Measurements from ENCODE around the gene ZNF790. TPM values are rescaled to one million over a fixed set of nuclear protein-coding genes. Genes with fewer than 3 reads are reported as not detected.

ZNF790 gene
- total RNA-seq, 1 experiment from 2014 or later = 1.2 TPM

- BruUV-seq (replicated peaks) = no TSS peak
- Histone ChIP-seq H3K27me3 (ENCODE audit: low read length) (no peaks in the 10 kb centered on the region), H3K27ac (ENCODE audit: low read length) (no peak overlapping the region), H3K9ac (ENCODE audit: low read length) (no peak overlapping the region), H3K79me2 (ENCODE audit: low read length) (no peaks in the 10 kb centered on the region), H3K4me1 (ENCODE audit: insufficient read depth, low read length) (no peaks in the 10 kb centered on the region), H3K9me3 (ENCODE audit: low read length) (0 out of 2 replicates have a peak, but pooled peaks cover 6% of the 10 kb centered on the region), H3K9me2 (replicated peaks; ENCODE audit: low read length) (no peaks in the 10 kb centered on the region), H4K20me1 (ENCODE audit: low read length) (no peaks in the 10 kb centered on the region), H2AFZ (ENCODE audit: low read length) (peak overlapping the region; percentile 93; the same call in 1 of the 2 replicates), H3F3A (ENCODE audit: low read length, unreplicated experiment) (no peaks in the 10 kb centered on the region), H3K36me3 (ENCODE audit: low read depth, low read length) (no peaks in the 10 kb centered on the region), H3K4me2 (ENCODE audit: low read length) (no peak overlapping the region), H3K4me3 (ENCODE audit: low read length) (peak overlapping the region; percentile 84; the same call in 1 of the 2 replicates)
- POLR2A ChIA-PET (ENCODE audit: unreplicated experiment) = no interaction called here
- DNase-seq (no peak), ATAC-seq (no peak)
- CTCF ChIA-PET = no interaction called here
- TF ChIP-seq CTCF (conservative IDR thresholded peaks at IDR 0.05; ENCODE audit: low read depth, low read length) (no peak), EZH2 (IDR thresholded peaks at IDR 0.05; ENCODE audit: low read length, unreplicated experiment) (no peak), EZH2phosphoT487 (IDR thresholded peaks at IDR 0.05; ENCODE audit: borderline replicate concordance, low read length) (no peak)
- intact Hi-C loops (cut with micrococcal nuclease) = no loop called here
Observed at GRCh38 chr19:36851898-36852297, 13.7 kb upstream of the ZNF790 start.

GRCh38 chr19:36850559-36851442 lies 12.6 kb upstream of the ZNF790 start, which contains the start of gene ZNF345:
ZNF345 (plus strand) TSS chr19:36850876; CDS start chr19:36876831, 25,955 bp downstream.
- H3K4me2 ChIP-seq (ENCODE audit: low read length) = peak within 1 kb of the TSS; percentile 78
- peak within 1 kb of the TSS; percentile 84 for H3K4me3 ChIP-seq (ENCODE audit: low read length)
- H3K9me3 ChIP-seq (ENCODE audit: low read length) = 0 out of 2 replicates have a peak, but pooled peaks cover 6% of the 10 kb centered on the region

More at GRCh38 chr19:36850559-36851442, 12.6 kb upstream of the ZNF790 start, which contains the start of gene ZNF345:
- Histone ChIP-seq H3F3A (ENCODE audit: low read length, unreplicated experiment) (no peaks in the 10 kb centered on the region), H3K9ac (ENCODE audit: low read length) (peak within 1 kb of the TSS; percentile 53; the same call in 1 of the 2 replicates), H3K4me1 (ENCODE audit: insufficient read depth, low read length) (no peaks in the 10 kb centered on the region), H3K27me3 (ENCODE audit: low read length) (no peaks in the 10 kb centered on the region), H4K20me1 (ENCODE audit: low read length) (no peaks in the 10 kb centered on the region), H3K27ac (ENCODE audit: low read length) (no peak within 1 kb of the TSS), H3K36me3 (ENCODE audit: low read depth, low read length) (no peaks in the 10 kb centered on the region), H3K79me2 (ENCODE audit: low read length) (no peaks in the 10 kb centered on the region), H2AFZ (ENCODE audit: low read length) (peak within 1 kb of the TSS; percentile 93), H3K9me2 (replicated peaks; ENCODE audit: low read length) (no peaks in the 10 kb centered on the region)
- ATAC-seq (peak; percentile 92), DNase-seq (peak; percentile 72)
- ChIA-PET CTCF (no interaction called here), POLR2A (ENCODE audit: unreplicated experiment) (interaction anchor here (0.6 kb wide), 2 partner anchors 184 to 228 kb away, joined by 3 to 4 read pairs; partner anchors contain the start of genes ZNF420 and ZNF461)
- TF ChIP-seq CTCF (conservative IDR thresholded peaks at IDR 0.05; ENCODE audit: low read depth, low read length) = no peak
- TF ChIP-seq EZH2phosphoT487 (IDR thresholded peaks at IDR 0.05; ENCODE audit: borderline replicate concordance, low read length) = no peak
- no peak for TF ChIP-seq EZH2 (IDR thresholded peaks at IDR 0.05; ENCODE audit: low read length, unreplicated experiment)
- intact Hi-C loops (cut with micrococcal nuclease) = no loop called here
- TSS peak; percentile 86 for BruUV-seq (replicated peaks)

All from PC-3 (cell line).